Caco-2 (cell line): ENCODE results near the gene CAMK2G. TPM values are rescaled to one million over a fixed set of nuclear protein-coding genes. Genes with fewer than 3 reads are reported as not detected.

Source experiments
- BruUV-seq: library from RNA; stranded (reverse); fragments of 400-500 nt; replicated peaks from 2 replicates; lab custom pipeline; 2021; lab: Mats Ljungman, UMichigan
- CTCF ChIA-PET: fragments of 300-600 bp; sonication (Branson Sonifier 250); formaldehyde crosslinking; loops from one replicate; lab custom pipeline; 2022; ENCODE audit warnings: antibody characterized with exemption; lab: Charles Lee
- POLR2A ChIA-PET: fragments of 300-600 bp; sonication (Branson Sonifier 250); formaldehyde crosslinking; loops from one replicate; lab custom pipeline; 2022; ENCODE audit warnings: antibody characterized with exemption; lab: Charles Lee
- DNase-seq, 2 experiments: peaks; one replicate each; pipeline versions ENCODE4 v3.0.0 to v3.0.0-alpha.2; 2020 to 2022
- H3K27me3 ChIP-seq: replicated peaks from 2 replicates; pipeline ENCODE4 v1.6.0; 2011; ENCODE audit warnings: low read length; ENCODE audit not compliant: control insufficient read depth, insufficient read depth
- H3K36me3 ChIP-seq: 2 replicates; pipeline ENCODE4 v1.5.1; 2011; ENCODE audit warnings: low read length; ENCODE audit not compliant: control insufficient read depth, insufficient read depth
- H3K4me1 ChIP-seq: fragments of 250-450 bp; sonication (Bioruptor Pico); 2 replicates; pipeline ENCODE4 v1.5.1; 2020; ENCODE audit warnings: mild to moderate bottlenecking
- H3K4me3 ChIP-seq: 2 replicates; pipeline ENCODE4 v1.5.1; 2011; ENCODE audit warnings: low read depth, mild to moderate bottlenecking, control low read depth, low read length
- H3K9me3 ChIP-seq: fragments of 250-450 bp; sonication (Bioruptor Pico); 2 replicates; pipeline ENCODE4 v1.5.1; 2020; ENCODE audit warnings: mild to moderate bottlenecking, moderate library complexity
- H3K27ac Mint-ChIP-seq: one replicate; pipeline ENCODE4 v1.8.0; 2022; ENCODE audit warnings: mixed read lengths; ENCODE audit not compliant: unreplicated experiment
- H3K27me3 Mint-ChIP-seq: one replicate; pipeline ENCODE4 v1.8.0; 2022; ENCODE audit warnings: mixed read lengths; ENCODE audit not compliant: insufficient read depth, unreplicated experiment
- H3K36me3 Mint-ChIP-seq: one replicate; pipeline ENCODE4 v1.8.0; 2022; ENCODE audit warnings: mild to moderate bottlenecking, mixed read lengths; ENCODE audit not compliant: insufficient read depth, unreplicated experiment
- H3K4me1 Mint-ChIP-seq: one replicate; pipeline ENCODE4 v1.8.0; 2022; ENCODE audit warnings: low read depth, mixed read lengths; ENCODE audit not compliant: unreplicated experiment
- H3K4me3 Mint-ChIP-seq: one replicate; pipeline ENCODE4 v1.8.0; 2022; ENCODE audit warnings: mild to moderate bottlenecking, moderate library complexity, mixed read lengths; ENCODE audit not compliant: unreplicated experiment
- H3K9me3 Mint-ChIP-seq: one replicate; pipeline ENCODE4 v1.8.0; 2022; ENCODE audit warnings: mixed read lengths; ENCODE audit not compliant: unreplicated experiment
- intact Hi-C: fragments of 100-400 bp; cut with micrococcal nuclease; formaldehyde crosslinking; loops from one replicate; pipeline ENCODE4 v1.10.0; 2022; ENCODE audit not compliant: unreplicated experiment
- total RNA-seq: library from RNA; stranded (reverse); gene quantifications from 2 replicates; pipeline ENCODE4 v1.2.3, GENCODE V29; 2022
- TF ChIP-seq, protein P1 (sequence below), 2 experiments: fragments of 200-600 bp in 1 of 2; IDR thresholded peaks; 1 replicate in 1 of 2; 2 replicates in 1 of 2; pipeline versions ENCODE4 v1.5.1 to v1.8.0; 2011 to 2022; ENCODE audit warnings: antibody characterized with exemption in 1 of 2, control low read depth in 1 of 2, inconsistent platforms in 1 of 2, low read depth in 1 of 2, low read length in 1 of 2, mild to moderate bottlenecking in 1 of 2, moderate library complexity in 1 of 2; ENCODE audit not compliant: insufficient read depth in 1 of 2, severe bottlenecking in 1 of 2, unreplicated experiment in 1 of 2

Gene CAMK2G
- total RNA-seq, 1 experiment from 2014 or later = 78.8 TPM

- BruUV-seq = TSS peak; percentile 48
- CTCF ChIA-PET = interaction anchor here (0.9 to 3.4 kb wide), 2 partner anchors 10 to 97 kb away, joined by 4 to 9 read pairs; a partner anchor contains a TSS
- no peaks in the 10 kb centered on the region for H3K27me3 Mint-ChIP-seq
- peak; percentile 91 to 95 for DNase-seq
- H3K4me3 ChIP-seq = peak within 1 kb of the TSS; percentile 72
- no peaks in the 10 kb centered on the region; the same call in 1 of the 2 replicates for H3K36me3 ChIP-seq
- H3K27ac Mint-ChIP-seq = peak within 1 kb of the TSS; percentile 96
- POLR2A ChIA-PET = interaction anchor here (0.5 to 2.2 kb wide), 7 partner anchors 9 to 363 kb away, joined by 3 to 19 read pairs (median 4); partner anchors contain the start of gene SEC24C
- H3K4me3 Mint-ChIP-seq = peak within 1 kb of the TSS; percentile 86
- H3K4me1 Mint-ChIP-seq = peaks cover 19% of the 10 kb centered on the region
- H3K27me3 ChIP-seq = no peaks in the 10 kb centered on the region
- no peaks in the 10 kb centered on the region for H3K9me3 Mint-ChIP-seq
- no peaks in the 10 kb centered on the region for H3K9me3 ChIP-seq
- intact Hi-C loops = loop anchor here (10.0 kb wide), 1 partner anchor 93 kb away; the partner anchor contains the start of gene CAMK2G
- TF ChIP-seq, protein P1, sequence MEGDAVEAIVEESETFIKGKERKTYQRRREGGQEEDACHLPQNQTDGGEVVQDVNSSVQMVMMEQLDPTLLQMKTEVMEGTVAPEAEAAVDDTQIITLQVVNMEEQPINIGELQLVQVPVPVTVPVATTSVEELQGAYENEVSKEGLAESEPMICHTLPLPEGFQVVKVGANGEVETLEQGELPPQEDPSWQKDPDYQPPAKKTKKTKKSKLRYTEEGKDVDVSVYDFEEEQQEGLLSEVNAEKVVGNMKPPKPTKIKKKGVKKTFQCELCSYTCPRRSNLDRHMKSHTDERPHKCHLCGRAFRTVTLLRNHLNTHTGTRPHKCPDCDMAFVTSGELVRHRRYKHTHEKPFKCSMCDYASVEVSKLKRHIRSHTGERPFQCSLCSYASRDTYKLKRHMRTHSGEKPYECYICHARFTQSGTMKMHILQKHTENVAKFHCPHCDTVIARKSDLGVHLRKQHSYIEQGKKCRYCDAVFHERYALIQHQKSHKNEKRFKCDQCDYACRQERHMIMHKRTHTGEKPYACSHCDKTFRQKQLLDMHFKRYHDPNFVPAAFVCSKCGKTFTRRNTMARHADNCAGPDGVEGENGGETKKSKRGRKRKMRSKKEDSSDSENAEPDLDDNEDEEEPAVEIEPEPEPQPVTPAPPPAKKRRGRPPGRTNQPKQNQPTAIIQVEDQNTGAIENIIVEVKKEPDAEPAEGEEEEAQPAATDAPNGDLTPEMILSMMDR (IDR thresholded peaks at IDR 0.05; ENCODE audit: insufficient read depth in 1 of 2, low read depth in 1 of 2, low read length in 1 of 2, severe bottlenecking in 1 of 2, unreplicated experiment in 1 of 2) = no peak
- no peaks in the 10 kb centered on the region; the same call in 1 of the 2 replicates for H3K4me1 ChIP-seq
- H3K36me3 Mint-ChIP-seq = peaks cover 46% of the 10 kb centered on the region
Measured at GRCh38 chr10:73781879-73782748, 92.2 kb downstream of the CAMK2G start, which contains the start of gene CHCHD1. Gene CHCHD1 (plus strand): TSS chr10:73782048. CDS start chr10:73782076, 28 bp downstream.

GRCh38 chr10:73781548-73781878 is 92.8 kb downstream of the CAMK2G start:
- intact Hi-C loops = loop anchor here (10.0 kb wide), 1 partner anchor 93 kb away; the partner anchor contains the start of gene CAMK2G
- TF ChIP-seq, protein P1 (IDR thresholded peaks at IDR 0.05; ENCODE audit: insufficient read depth in 1 of 2, low read depth in 1 of 2, low read length in 1 of 2, severe bottlenecking in 1 of 2, unreplicated experiment in 1 of 2) = no peak

DNA sequence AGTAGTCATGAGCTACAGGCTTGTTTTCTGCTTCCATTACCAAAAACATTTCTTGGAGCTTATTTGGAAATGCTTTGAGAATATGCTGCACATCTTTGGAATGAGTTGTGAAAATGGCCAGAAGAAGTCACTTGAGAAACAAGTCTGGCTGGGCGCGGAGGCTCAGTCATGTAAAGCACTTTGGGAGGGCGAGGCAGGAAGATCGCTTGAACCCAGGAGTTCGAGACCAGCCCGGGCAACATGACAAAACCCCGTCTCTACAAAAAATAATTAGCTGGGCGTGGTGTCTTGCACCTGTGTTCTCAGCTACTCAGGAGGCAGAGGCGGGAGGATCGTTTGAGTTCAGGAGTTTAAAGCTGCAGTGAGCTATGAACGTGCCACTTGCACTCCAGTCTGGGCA is 93.4 kb downstream of the CAMK2G start:
- H3K27me3 Mint-ChIP-seq = no peaks in the 10 kb centered on the region
- ChIA-PET CTCF (interaction anchor here (3.4 kb wide), 1 partner anchor 9 kb away, joined by 9 read pairs; a partner anchor contains a TSS), POLR2A (interaction anchor here (0.9 to 2.2 kb wide), 3 partner anchors 8 to 133 kb away, joined by 4 to 19 read pairs (median 10); partner anchors contain the start of gene SEC24C)
- TF ChIP-seq, protein P1 (IDR thresholded peaks at IDR 0.05; ENCODE audit: insufficient read depth in 1 of 2, low read depth in 1 of 2, low read length in 1 of 2, severe bottlenecking in 1 of 2, unreplicated experiment in 1 of 2) = no peak
- Histone ChIP-seq H3K27me3 (no peaks in the 10 kb centered on the region), H3K9me3 (no peaks in the 10 kb centered on the region), H3K4me3 (peak overlapping the region; percentile 72), H3K4me1 (no peaks in the 10 kb centered on the region), H3K36me3 (peaks cover 2% of the 10 kb centered on the region; the same call in 1 of the 2 replicates)
- intact Hi-C loops = loop anchor here (10.0 kb wide), 1 partner anchor 94 kb away; the partner anchor contains the start of gene CAMK2G
- peaks cover 19% of the 10 kb centered on the region for H3K4me1 Mint-ChIP-seq
- peak overlapping the region; percentile 86 for H3K4me3 Mint-ChIP-seq
- no peaks in the 10 kb centered on the region for H3K9me3 Mint-ChIP-seq
- H3K27ac Mint-ChIP-seq = peak overlapping the region; percentile 96
- no TSS peak for BruUV-seq
- H3K36me3 Mint-ChIP-seq = peaks cover 41% of the 10 kb centered on the region
- no peak for DNase-seq

More at GRCh38 chr10:73781548-73781878, 92.8 kb downstream of the CAMK2G start:
- ChIA-PET CTCF (interaction anchor here (0.9 to 3.4 kb wide), 2 partner anchors 9 to 98 kb away, joined by 4 to 9 read pairs; a partner anchor contains a TSS), POLR2A (interaction anchor here (0.5 to 2.2 kb wide), 6 partner anchors 9 to 363 kb away, joined by 3 to 19 read pairs (median 6); partner anchors contain the start of gene SEC24C)
- DNase-seq = no peak
- Histone ChIP-seq H3K9me3 (no peaks in the 10 kb centered on the region), H3K27me3 (no peaks in the 10 kb centered on the region), H3K36me3 (no peaks in the 10 kb centered on the region; the same call in 1 of the 2 replicates), H3K4me1 (no peaks in the 10 kb centered on the region; the same call in 1 of the 2 replicates), H3K4me3 (peak overlapping the region; percentile 72)
- Mint-ChIP-seq H3K4me3 (peak overlapping the region; percentile 86), H3K9me3 (no peaks in the 10 kb centered on the region), H3K27me3 (no peaks in the 10 kb centered on the region), H3K27ac (peak overlapping the region; percentile 96), H3K4me1 (peaks cover 19% of the 10 kb centered on the region), H3K36me3 (peaks cover 47% of the 10 kb centered on the region)
- BruUV-seq = no TSS peak
